Trophoblast cell (in vitro differentiated cells and primary cell): Measurements from ENCODE around the gene TRIM67.

Experiments
- DNase-seq, 2 donors: peaks; one replicate each; pipeline ENCODE4 v3.0.0-alpha.2; 2016
- H2AFZ ChIP-seq: 2 replicates; pipeline ENCODE4 v1.6.1; 2013; ENCODE audit warnings: low read length, moderate library complexity, mild to moderate bottlenecking; ENCODE audit not compliant: insufficient read depth, poor library complexity
- H2AK5ac ChIP-seq: 2 replicates; pipeline ENCODE4 v1.6.1; 2013; ENCODE audit warnings: mild to moderate bottlenecking, low read length
- H2BK120ac ChIP-seq: 2 replicates; pipeline ENCODE4 v1.6.1; 2013; ENCODE audit warnings: low read length, mild to moderate bottlenecking, moderate library complexity; ENCODE audit not compliant: insufficient read depth, poor library complexity
- H2BK12ac ChIP-seq: 2 replicates; pipeline ENCODE4 v1.6.1; 2013; ENCODE audit warnings: mild to moderate bottlenecking, low read length, moderate library complexity
- H2BK5ac ChIP-seq: 2 replicates; pipeline ENCODE4 v1.6.1; 2013; ENCODE audit warnings: low read length, low read depth, moderate library complexity, mild to moderate bottlenecking; ENCODE audit not compliant: poor library complexity
- H3K14ac ChIP-seq: 2 replicates; pipeline ENCODE4 v1.6.1; 2013; ENCODE audit warnings: mild to moderate bottlenecking, low read length
- H3K18ac ChIP-seq: 2 replicates; pipeline ENCODE4 v1.6.1; 2013; ENCODE audit warnings: mild to moderate bottlenecking, low read length
- H3K23ac ChIP-seq: 2 replicates; pipeline ENCODE4 v1.6.1; 2013; ENCODE audit warnings: low read length
- H3K27ac ChIP-seq: 2 replicates; pipeline ENCODE4 v1.5.1; 2013; ENCODE audit warnings: low read depth, mild to moderate bottlenecking, inconsistent platforms, low read length, moderate library complexity
- H3K27me3 ChIP-seq: 2 replicates; pipeline ENCODE4 v1.6.1; 2013; ENCODE audit warnings: inconsistent platforms, mild to moderate bottlenecking, low read length, moderate library complexity; ENCODE audit not compliant: insufficient read depth
- H3K36me3 ChIP-seq, 2 experiments: 1 replicate in 1 of 2; 2 replicates in 1 of 2; pipeline ENCODE4 v1.6.1; 2013; ENCODE audit warnings: low read length in 2 of 2, mild to moderate bottlenecking in 2 of 2, moderate library complexity in 1 of 2; ENCODE audit not compliant: insufficient read depth in 2 of 2, control insufficient read depth in 1 of 2
- H3K4ac ChIP-seq: 2 replicates; pipeline ENCODE4 v1.6.1; 2013; ENCODE audit warnings: low read depth, mild to moderate bottlenecking, low read length, moderate library complexity
- H3K4me1 ChIP-seq, 2 experiments: 1 replicate in 1 of 2; 2 replicates in 1 of 2; pipeline ENCODE4 v1.6.1; 2013; ENCODE audit warnings: low read length in 2 of 2, mild to moderate bottlenecking in 2 of 2, moderate library complexity in 1 of 2; ENCODE audit not compliant: insufficient read depth in 2 of 2, control insufficient read depth in 1 of 2
- H3K4me2 ChIP-seq: 2 replicates; pipeline ENCODE4 v1.6.1; 2013; ENCODE audit warnings: inconsistent platforms, mild to moderate bottlenecking, low read length, moderate library complexity
- H3K4me3 ChIP-seq: 2 replicates; pipeline ENCODE4 v1.5.1; 2013; ENCODE audit warnings: mild to moderate bottlenecking, low read depth, low read length, inconsistent platforms
- H3K79me1 ChIP-seq: one replicate; pipeline ENCODE4 v1.6.1; 2013; ENCODE audit warnings: low read length
- H3K79me2 ChIP-seq: 2 replicates; pipeline ENCODE4 v1.6.1; 2013; ENCODE audit warnings: low read length, mild to moderate bottlenecking; ENCODE audit not compliant: control insufficient read depth, insufficient read depth, poor library complexity
- H3K9ac ChIP-seq: 2 replicates; pipeline ENCODE4 v1.6.1; 2013; ENCODE audit warnings: mild to moderate bottlenecking, low read length
- H3K9me3 ChIP-seq: 2 replicates; pipeline ENCODE4 v1.6.1; 2013; ENCODE audit warnings: low read depth, mild to moderate bottlenecking, control low read depth, inconsistent platforms, low read length; ENCODE audit not compliant: insufficient read depth
- H4K12ac ChIP-seq: 2 replicates; pipeline ENCODE4 v1.6.1; 2013; ENCODE audit warnings: low read depth, mild to moderate bottlenecking, low read length, moderate library complexity
- H4K8ac ChIP-seq: 2 replicates; pipeline ENCODE4 v1.6.1; 2013; ENCODE audit warnings: low read depth, mild to moderate bottlenecking, low read length, moderate library complexity
- H4K91ac ChIP-seq: one replicate; pipeline ENCODE4 v1.6.1; 2013; ENCODE audit warnings: low read depth, mild to moderate bottlenecking, low read length, moderate library complexity
- WGBS: extraction: QIAGEN DNeasy Blood & Tissue Kit; methylation state at CpG from one replicate; pipeline ENCODE4 v1.1.7; 2013; ENCODE audit warnings: missing lambda C conversion rate; ENCODE audit not compliant: insufficient read length, insufficient coverage; ENCODE audit errors: extremely low coverage; 5-methylcytosine and 5-hydroxymethylcytosine counted together

TRIM67 gene

DNA sequence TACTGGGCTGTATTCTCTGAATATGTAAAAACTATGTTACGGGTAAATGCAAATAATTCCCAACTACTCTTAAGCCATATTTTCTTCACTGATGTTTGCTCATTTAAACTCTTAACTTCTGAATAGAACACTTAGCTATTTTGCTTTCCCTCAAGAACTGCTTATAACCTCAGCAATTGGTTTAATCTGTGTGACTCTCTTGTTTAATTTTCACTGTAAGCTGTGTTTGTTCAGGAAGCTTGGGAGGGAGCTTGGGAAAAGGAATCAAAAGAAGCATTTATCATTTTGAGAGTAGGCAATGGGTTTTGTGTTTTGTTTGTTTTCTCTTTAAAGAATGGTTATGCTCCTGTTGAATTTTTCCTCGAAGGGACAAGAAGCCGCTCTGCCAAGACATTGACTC lies 103.5 kb downstream of the TRIM67 start:
- no peak overlapping the region for H3K9ac ChIP-seq
- no CpG with 5 or more reads among the region's 3 CpGs for WGBS
- H2BK120ac ChIP-seq = no peak overlapping the region

DNA sequence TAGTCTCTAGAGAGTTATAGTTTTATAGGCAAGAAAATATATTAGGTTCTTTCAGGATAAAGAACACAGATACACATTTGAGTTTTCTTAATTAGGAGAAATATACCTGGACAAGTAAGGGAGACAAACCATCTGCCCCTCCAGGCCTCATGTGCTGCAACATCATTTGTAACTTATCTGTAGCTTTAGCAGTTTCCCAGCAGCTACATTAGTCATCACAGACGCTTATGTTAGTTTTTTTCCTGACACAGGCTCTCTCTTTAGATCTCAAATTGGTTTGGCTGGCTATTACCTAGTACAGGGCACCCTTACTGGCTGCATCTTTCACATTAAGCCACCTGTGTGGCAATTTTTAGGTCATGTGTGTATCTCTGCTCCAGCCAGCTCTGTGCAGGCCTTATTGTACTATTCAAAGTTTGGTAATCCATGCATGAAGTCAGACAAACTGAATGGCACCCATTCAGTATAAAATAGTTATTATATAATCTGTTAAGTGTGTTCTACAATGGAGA lies 105.0 kb downstream of the TRIM67 start:
- H3K9me3 ChIP-seq = no peaks in the 10 kb centered on the region
- no peak overlapping the region for H4K12ac ChIP-seq
- no peak overlapping the region for H3K23ac ChIP-seq
- H2AFZ ChIP-seq = no peak overlapping the region
- no peak overlapping the region for H3K27ac ChIP-seq
- H3K9ac ChIP-seq = no peak overlapping the region
- H3K4me2 ChIP-seq = no peak overlapping the region
- H3K27me3 ChIP-seq = no peaks in the 10 kb centered on the region
- no peaks in the 10 kb centered on the region for H3K79me2 ChIP-seq
- no peak overlapping the region for H2AK5ac ChIP-seq
- no peak overlapping the region for H3K18ac ChIP-seq
- no peak for DNase-seq
- no peak overlapping the region for H2BK12ac ChIP-seq
- no peaks in the 10 kb centered on the region for H3K4me1 ChIP-seq
- no peaks in the 10 kb centered on the region for H3K79me1 ChIP-seq
- WGBS = no CpG with 5 or more reads among the region's 1 CpG
- H2BK5ac ChIP-seq = no peak overlapping the region
- no peak overlapping the region for H3K14ac ChIP-seq
- no peak overlapping the region for H4K91ac ChIP-seq
- no peak overlapping the region for H3K4ac ChIP-seq
- H2BK120ac ChIP-seq = no peak overlapping the region
- H4K8ac ChIP-seq = no peak overlapping the region
- peaks cover 10 to 21% of the 10 kb centered on the region in 2 experiments for H3K36me3 ChIP-seq
- no peak overlapping the region for H3K4me3 ChIP-seq

More for the DNA sequence above, 103.5 kb downstream of the TRIM67 start:
- no peak overlapping the region for H4K8ac ChIP-seq
- no peaks in the 10 kb centered on the region for H3K4me1 ChIP-seq
- no peak overlapping the region for H2BK5ac ChIP-seq
- H3K14ac ChIP-seq = no peak overlapping the region
- no peaks in the 10 kb centered on the region for H3K79me1 ChIP-seq
- no peak overlapping the region for H4K91ac ChIP-seq
- H3K36me3 ChIP-seq = peaks cover 10 to 16% of the 10 kb centered on the region in 2 experiments
- H3K4me3 ChIP-seq = no peak overlapping the region
- H3K9me3 ChIP-seq = no peaks in the 10 kb centered on the region
- no peaks in the 10 kb centered on the region for H3K27me3 ChIP-seq
- no peak overlapping the region for H2AK5ac ChIP-seq
- H3K18ac ChIP-seq = no peak overlapping the region
- H2BK12ac ChIP-seq = no peak overlapping the region
- no peak overlapping the region for H3K4me2 ChIP-seq
- no peaks in the 10 kb centered on the region for H3K79me2 ChIP-seq
- no peak for DNase-seq
- H3K27ac ChIP-seq = no peak overlapping the region
- no peak overlapping the region for H3K4ac ChIP-seq
- no peak overlapping the region for H3K23ac ChIP-seq
- H2AFZ ChIP-seq = no peak overlapping the region
- H4K12ac ChIP-seq = no peak overlapping the region
